Mesenchymal stem cell (in vitro differentiated cells and primary cell): ENCODE results near the gene CLEC20A.

Experiments
- DNase-seq: peaks from one replicate; pipeline ENCODE4 v3.0.0-alpha.2; 2013
- H2AFZ ChIP-seq: one replicate; pipeline ENCODE4 v1.6.1; 2013; ENCODE audit warnings: low read depth, mild to moderate bottlenecking, control low read depth, inconsistent platforms, low read length, moderate library complexity
- H2AK5ac ChIP-seq: 2 replicates; pipeline ENCODE4 v1.6.1; 2013; ENCODE audit warnings: low read length, moderate library complexity, mild to moderate bottlenecking, inconsistent platforms; ENCODE audit not compliant: severe bottlenecking
- H2BK120ac ChIP-seq: one replicate; pipeline ENCODE4 v1.6.1; 2013; ENCODE audit warnings: low read depth, mild to moderate bottlenecking, inconsistent platforms, low read length, moderate library complexity
- H2BK12ac ChIP-seq, 2 experiments: one replicate each; pipeline ENCODE4 v1.6.1; 2013; ENCODE audit warnings: inconsistent platforms in 2 of 2, low read length in 2 of 2, mild to moderate bottlenecking in 2 of 2, moderate library complexity in 2 of 2, control low read depth in 1 of 2
- H2BK15ac ChIP-seq: one replicate; pipeline ENCODE4 v1.6.1; 2013; ENCODE audit warnings: mild to moderate bottlenecking, low read depth, inconsistent platforms; ENCODE audit not compliant: poor library complexity, severe bottlenecking
- H2BK5ac ChIP-seq: 2 replicates; pipeline ENCODE4 v1.6.1; 2013; ENCODE audit warnings: low read depth, mild to moderate bottlenecking, low read length, control low read depth, inconsistent platforms; ENCODE audit not compliant: poor library complexity, severe bottlenecking
- H3K14ac ChIP-seq, 2 experiments: one replicate each; pipeline ENCODE4 v1.6.1; 2013; ENCODE audit warnings: inconsistent platforms in 2 of 2, low read length in 2 of 2, control low read depth in 1 of 2, mild to moderate bottlenecking in 1 of 2, moderate library complexity in 1 of 2
- H3K18ac ChIP-seq, 2 experiments: one replicate each; pipeline ENCODE4 v1.6.1; 2013; ENCODE audit warnings: inconsistent platforms in 2 of 2, low read length in 2 of 2, control low read depth in 1 of 2, low read depth in 1 of 2, mild to moderate bottlenecking in 1 of 2
- H3K23ac ChIP-seq, 2 experiments: one replicate each; pipeline ENCODE4 v1.6.1; 2013; ENCODE audit warnings: inconsistent platforms in 2 of 2, low read length in 2 of 2, mild to moderate bottlenecking in 2 of 2, moderate library complexity in 2 of 2, control low read depth in 1 of 2
- H3K27ac ChIP-seq: 2 replicates; pipeline ENCODE4 v1.5.1; 2013; ENCODE audit warnings: mild to moderate bottlenecking, moderate library complexity, low read length, control low read depth, inconsistent platforms; ENCODE audit not compliant: poor library complexity, severe bottlenecking
- H3K27me3 ChIP-seq, 2 experiments: 2 replicates each; pipeline versions ENCODE4 v1.6.1 to v1.7.0; 2013; ENCODE audit warnings: low read length in 2 of 2, mild to moderate bottlenecking in 2 of 2, moderate library complexity in 2 of 2, control low read depth in 1 of 2, inconsistent platforms in 1 of 2; ENCODE audit not compliant: control insufficient read depth in 1 of 2, insufficient read depth in 1 of 2
- H3K36me3 ChIP-seq, 2 experiments: 2 replicates each; pipeline versions ENCODE4 v1.6.1 to v1.7.0; 2013; ENCODE audit warnings: low read length in 2 of 2, control low read depth in 1 of 2, inconsistent platforms in 1 of 2, low read depth in 1 of 2, mild to moderate bottlenecking in 1 of 2; ENCODE audit not compliant: insufficient read depth in 2 of 2, control insufficient read depth in 1 of 2
- H3K4ac ChIP-seq, 2 experiments: one replicate each; pipeline ENCODE4 v1.6.1; 2013; ENCODE audit warnings: inconsistent platforms in 2 of 2, low read length in 2 of 2, mild to moderate bottlenecking in 2 of 2, moderate library complexity in 2 of 2, control low read depth in 1 of 2, low read depth in 1 of 2
- H3K4me1 ChIP-seq: 2 replicates; pipeline ENCODE4 v1.6.1; 2013; ENCODE audit warnings: low read depth, low read length, control low read depth; ENCODE audit not compliant: control insufficient read depth, insufficient read depth
- H3K4me2 ChIP-seq: 2 replicates; pipeline ENCODE4 v1.6.1; 2013; ENCODE audit warnings: low read length, mild to moderate bottlenecking, inconsistent platforms; ENCODE audit not compliant: poor library complexity, severe bottlenecking
- H3K4me3 ChIP-seq, 2 experiments: 2 replicates each; pipeline versions ENCODE4 v1.5.1 to v1.7.0; 2013; ENCODE audit warnings: low read length in 2 of 2, mild to moderate bottlenecking in 2 of 2, control low read depth in 1 of 2, low read depth in 1 of 2; ENCODE audit not compliant: insufficient read depth in 1 of 2
- H3K79me1 ChIP-seq: replicated peaks from 2 replicates; pipeline ENCODE4 v1.6.1; 2013; ENCODE audit warnings: mild to moderate bottlenecking, control low read depth, low read length, inconsistent platforms; ENCODE audit not compliant: poor library complexity, severe bottlenecking
- H3K9ac ChIP-seq: 2 replicates; pipeline ENCODE4 v1.7.0; 2013; ENCODE audit warnings: mild to moderate bottlenecking, low read length, moderate library complexity
- H3K9me3 ChIP-seq: 2 replicates; pipeline ENCODE4 v1.7.0; 2013; ENCODE audit warnings: mild to moderate bottlenecking, low read length; ENCODE audit not compliant: control insufficient read depth
- H4K8ac ChIP-seq: one replicate; pipeline ENCODE4 v1.6.1; 2013; ENCODE audit warnings: inconsistent platforms, mild to moderate bottlenecking, low read length, moderate library complexity
- H4K91ac ChIP-seq: one replicate; pipeline ENCODE4 v1.6.1; 2013; ENCODE audit warnings: mild to moderate bottlenecking, low read length, inconsistent platforms
- WGBS: methylation state at CpG from one replicate; pipeline ENCODE4 v1.1.7; 2013; ENCODE audit warnings: mixed read lengths; 5-methylcytosine and 5-hydroxymethylcytosine counted together

CLEC20A gene

GRCh38 chr1:178488393-178488792, 8.4 kb downstream of the CLEC20A start:
- Histone ChIP-seq H4K8ac (no peak overlapping the region), H3K4me1 (peaks cover 4% of the 10 kb centered on the region), H2BK5ac (no peak overlapping the region), H2BK12ac (no peak overlapping the region), H3K18ac (no peak overlapping the region), H3K36me3 (peaks cover 0 to 6% of the 10 kb centered on the region in 2 experiments), H3K4me2 (no peak overlapping the region), H2BK15ac (no peak overlapping the region), H2AK5ac (no peak overlapping the region), H3K23ac (no peak overlapping the region), H3K14ac (peak overlapping the region in 1 of 2 experiments; percentile 64), H2BK120ac (no peak overlapping the region), H3K9me3 (no peaks in the 10 kb centered on the region), H3K4ac (no peak overlapping the region), H3K79me1 (no peaks in the 10 kb centered on the region), H3K27me3 (peaks cover 0 to 14% of the 10 kb centered on the region in 2 experiments), H3K4me3 (no peak overlapping the region), H2AFZ (no peak overlapping the region), H4K91ac (no peak overlapping the region), H3K9ac (no peak overlapping the region), H3K27ac (no peak overlapping the region)
- DNase-seq = no peak
- 94% methylated on average over 4 of the region's 4 CpGs for WGBS

GRCh38 chr1:178487070-178487615, 9.6 kb downstream of the CLEC20A start:
- H3K9me3 ChIP-seq = no peaks in the 10 kb centered on the region
- H3K36me3 ChIP-seq = peaks cover 7 to 10% of the 10 kb centered on the region in 2 experiments
- no peak overlapping the region for H3K27ac ChIP-seq
- no peak overlapping the region for H3K4me2 ChIP-seq
- H3K14ac ChIP-seq = no peak overlapping the region
- no peak overlapping the region for H4K8ac ChIP-seq
- H2BK15ac ChIP-seq = no peak overlapping the region
- H3K18ac ChIP-seq = no peak overlapping the region
- no peak overlapping the region for H4K91ac ChIP-seq
- peaks cover 4% of the 10 kb centered on the region for H3K4me1 ChIP-seq
- H2AFZ ChIP-seq = no peak overlapping the region
- no peak overlapping the region for H2BK120ac ChIP-seq
- peaks cover 0 to 14% of the 10 kb centered on the region in 2 experiments for H3K27me3 ChIP-seq
- H3K79me1 ChIP-seq = no peaks in the 10 kb centered on the region
- H3K4me3 ChIP-seq = peak overlapping the region in 1 of 2 experiments; percentile 58
- no peak for DNase-seq
- H2AK5ac ChIP-seq = no peak overlapping the region
- H3K4ac ChIP-seq = no peak overlapping the region
- no peak overlapping the region for H2BK12ac ChIP-seq
- no peak overlapping the region for H2BK5ac ChIP-seq
- WGBS = 93% methylated on average over 20 of the region's 20 CpGs
- H3K23ac ChIP-seq = peak overlapping the region in 1 of 2 experiments; percentile 19
- H3K9ac ChIP-seq = peak overlapping the region; percentile 60

GRCh38 chr1:178486100-178487069, 10.4 kb downstream of the CLEC20A start:
- Histone ChIP-seq H2BK12ac (no peak overlapping the region), H2BK15ac (no peak overlapping the region), H2AFZ (no peak overlapping the region), H3K36me3 (peaks cover 10 to 12% of the 10 kb centered on the region in 2 experiments), H3K23ac (no peak overlapping the region), H3K9me3 (no peaks in the 10 kb centered on the region), H3K4me3 (peak overlapping the region in 1 of 2 experiments; percentile 58), H3K9ac (peak overlapping the region; percentile 60), H2BK120ac (no peak overlapping the region), H3K79me1 (no peaks in the 10 kb centered on the region), H3K4me2 (no peak overlapping the region), H3K27ac (no peak overlapping the region), H4K8ac (no peak overlapping the region), H3K27me3 (peaks cover 0 to 14% of the 10 kb centered on the region in 2 experiments), H4K91ac (no peak overlapping the region), H2AK5ac (no peak overlapping the region), H3K4ac (no peak overlapping the region), H3K14ac (peak overlapping the region in 1 of 2 experiments; percentile 86), H3K18ac (no peak overlapping the region), H2BK5ac (no peak overlapping the region), H3K4me1 (peaks cover 4% of the 10 kb centered on the region)
- DNase-seq = no peak
- WGBS = 93% methylated on average over 54 of the region's 54 CpGs

- H2BK120ac ChIP-seq = no peak overlapping the region
- H3K36me3 ChIP-seq = peaks cover 10 to 15% of the 10 kb centered on the region in 2 experiments
- H3K4me3 ChIP-seq = no peak overlapping the region
- H3K27ac ChIP-seq = no peak overlapping the region
- peaks cover 3% of the 10 kb centered on the region for H3K4me1 ChIP-seq
- no peaks in the 10 kb centered on the region for H3K9me3 ChIP-seq
- H3K23ac ChIP-seq = no peak overlapping the region
- WGBS = 56% methylated on average over 3 of the region's 3 CpGs
- no peaks in the 10 kb centered on the region for H3K79me1 ChIP-seq
- H2BK12ac ChIP-seq = no peak overlapping the region
- H3K14ac ChIP-seq = no peak overlapping the region
- H4K8ac ChIP-seq = no peak overlapping the region
- H2BK5ac ChIP-seq = no peak overlapping the region
- H3K18ac ChIP-seq = no peak overlapping the region
- DNase-seq = no peak
- H3K9ac ChIP-seq = no peak overlapping the region
- H3K4me2 ChIP-seq = no peak overlapping the region
- H2AK5ac ChIP-seq = no peak overlapping the region
- no peak overlapping the region for H3K4ac ChIP-seq
- no peak overlapping the region for H2AFZ ChIP-seq
- no peak overlapping the region for H2BK15ac ChIP-seq
- H3K27me3 ChIP-seq = peaks cover 0 to 14% of the 10 kb centered on the region in 2 experiments
- no peak overlapping the region for H4K91ac ChIP-seq
These were observed 11.2 kb downstream of the CLEC20A start for GRCh38 chr1:178485541-178485981.
